Activated T-helper 17 cell treated with anti-CD3 and anti-CD28 coated beads, Interleukin-2, amount 50 U/mL, for 72 hours (primary cell): ENCODE data around the gene PVALB. TPM values are rescaled to one million over a fixed set of nuclear protein-coding genes. Genes with fewer than 3 reads are reported as not detected.
"Not testable (repeated sequence)": the region's sequence is repeated elsewhere in the genome, so short reads cannot be mapped to it uniquely, and the experiment has no call there.

Source experiments
- ATAC-seq: fragments of 150-1000 bp; cut with Tn5 transposase; replicated peaks from 2 replicates; pipeline ENCODE4 v1.10.0; 2021; ENCODE audit warnings: mild to moderate bottlenecking, moderate library complexity
- H3K27ac Mint-ChIP-seq: one replicate; pipeline ENCODE4 v1.8.0; 2022; ENCODE audit warnings: mixed read lengths
- H3K27me3 Mint-ChIP-seq: one replicate; pipeline ENCODE4 v1.8.0; 2022; ENCODE audit warnings: mixed read lengths
- H3K36me3 Mint-ChIP-seq: one replicate; pipeline ENCODE4 v1.8.0; 2022; ENCODE audit warnings: low read depth, mild to moderate bottlenecking, mixed read lengths
- H3K4me1 Mint-ChIP-seq: one replicate; pipeline ENCODE4 v1.8.0; 2022; ENCODE audit warnings: mixed read lengths
- H3K4me3 Mint-ChIP-seq: one replicate; pipeline ENCODE4 v1.8.0; 2022; ENCODE audit warnings: mild to moderate bottlenecking, mixed read lengths
- H3K9me3 Mint-ChIP-seq: one replicate; pipeline ENCODE4 v1.8.0; 2022; ENCODE audit warnings: mixed read lengths
- total RNA-seq, 2 donors: library from RNA; stranded (reverse); gene quantifications; one replicate each; pipeline ENCODE4 v1.2.3, GENCODE V29; 2022

The PVALB gene
- total RNA-seq, 2 donors from 2014 or later: not detected

DNA sequence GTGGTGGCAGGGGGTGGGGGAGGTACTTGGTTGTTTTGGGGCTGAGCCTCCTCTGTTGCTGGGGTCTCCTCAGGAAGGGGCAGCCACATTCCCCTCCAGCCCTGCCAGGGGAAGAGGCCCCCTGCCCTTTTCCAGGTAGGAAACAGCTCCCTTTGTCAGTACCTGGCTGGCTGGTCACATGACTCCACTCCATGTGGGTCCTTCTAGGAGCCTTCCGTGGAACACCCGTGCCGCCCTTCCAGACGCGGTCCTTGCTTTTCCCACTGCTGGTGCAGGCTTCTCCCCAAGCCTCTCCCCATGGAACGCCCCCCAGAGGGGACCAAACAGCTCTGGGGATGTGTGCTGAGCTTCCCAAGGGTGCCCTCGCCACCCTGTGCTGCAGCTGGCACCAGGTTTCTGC lies 60.8 kb downstream of the PVALB start:
- H3K4me3 Mint-ChIP-seq: no peak overlapping the region
- H3K9me3 Mint-ChIP-seq: no peaks in the 10 kb centered on the region
- no peaks in the 10 kb centered on the region for H3K36me3 Mint-ChIP-seq
- H3K27ac Mint-ChIP-seq: no peak overlapping the region
- no peaks in the 10 kb centered on the region for H3K4me1 Mint-ChIP-seq
- ATAC-seq: no peak
- H3K27me3 Mint-ChIP-seq: peaks cover 20% of the 10 kb centered on the region

DNA sequence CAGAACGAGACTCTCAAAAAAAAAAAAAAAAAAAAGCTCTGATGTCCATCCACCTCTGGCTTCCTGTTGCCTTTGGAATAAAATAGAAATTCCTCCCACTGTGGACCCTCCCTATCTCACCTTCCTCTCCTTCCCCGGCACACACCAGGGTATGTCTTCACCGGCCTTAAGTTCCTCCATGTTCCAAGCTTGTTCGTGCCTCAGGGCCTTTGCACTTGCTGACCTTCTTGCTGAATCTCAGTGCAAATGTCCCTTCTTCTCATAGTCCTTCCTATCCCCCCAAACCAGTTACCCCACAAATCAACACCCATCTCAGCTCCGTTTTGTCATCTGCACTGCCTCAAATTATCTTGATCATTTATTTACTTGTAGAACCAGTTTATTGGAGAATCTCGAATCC lies 61.5 kb downstream of the PVALB start:
- H3K36me3 Mint-ChIP-seq: no peaks in the 10 kb centered on the region
- H3K27ac Mint-ChIP-seq: no peak overlapping the region
- no peaks in the 10 kb centered on the region for H3K4me1 Mint-ChIP-seq
- peaks cover 25% of the 10 kb centered on the region for H3K27me3 Mint-ChIP-seq
- no peak overlapping the region for H3K4me3 Mint-ChIP-seq
- no peak for ATAC-seq
- no peaks in the 10 kb centered on the region for H3K9me3 Mint-ChIP-seq

DNA sequence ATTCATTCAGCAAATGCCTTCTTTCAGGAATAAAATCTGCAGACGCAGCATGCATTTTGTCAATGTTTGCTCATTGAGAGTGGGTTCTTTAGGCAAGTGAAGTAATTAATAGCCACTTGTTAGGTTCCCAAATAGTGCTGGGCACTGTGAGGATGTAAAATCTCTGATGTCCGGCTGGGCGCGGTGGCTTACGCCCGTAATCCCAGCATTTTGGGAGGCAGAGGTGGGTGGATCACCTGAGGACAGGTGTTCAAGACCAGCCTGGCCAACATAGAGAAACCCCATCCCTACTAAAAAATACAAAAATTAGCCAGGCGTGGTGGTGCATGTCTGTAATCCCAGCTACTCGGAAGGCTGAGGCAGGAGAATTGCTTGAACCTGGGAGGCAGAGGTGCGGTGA lies 62.0 kb downstream of the PVALB start:
- not testable (repeated sequence) for H3K36me3 Mint-ChIP-seq, H3K4me3 Mint-ChIP-seq, H3K9me3 Mint-ChIP-seq, H3K27ac Mint-ChIP-seq, H3K4me1 Mint-ChIP-seq, ATAC-seq
- peaks cover 29% of the 10 kb centered on the region for H3K27me3 Mint-ChIP-seq

GRCh38 chr22:36753916-36754315 lies 62.9 kb downstream of the PVALB start:
- ATAC-seq: no peak
- Mint-ChIP-seq H3K4me1 (no peaks in the 10 kb centered on the region), H3K4me3 (no peak overlapping the region), H3K27ac (no peak overlapping the region), H3K36me3 (no peaks in the 10 kb centered on the region), H3K27me3 (peaks cover 29% of the 10 kb centered on the region), H3K9me3 (no peaks in the 10 kb centered on the region)

GRCh38 chr22:36753120-36753802 lies 63.6 kb downstream of the PVALB start:
- Mint-ChIP-seq H3K27me3 (peaks cover 29% of the 10 kb centered on the region), H3K36me3 (no peaks in the 10 kb centered on the region), H3K27ac (no peak overlapping the region), H3K4me1 (no peaks in the 10 kb centered on the region), H3K9me3 (no peaks in the 10 kb centered on the region), H3K4me3 (no peak overlapping the region)
- no peak for ATAC-seq

Other genes with a start within 250 kb of the PVALB start
- gene CACNG2, start 113.3 kb downstream of the PVALB start, total RNA-seq: not detected
- 10 to 100 TPM; 19.7 to 21.2 TPM for gene IFT27, start 40.9 kb downstream of the PVALB start, total RNA-seq
- gene NCF4, start 44.0 kb upstream of the PVALB start, total RNA-seq: 10 to 100 TPM; 40.6 to 60.1 TPM
- 1 to 10 TPM; 4.2 to 4.8 TPM for gene CSF2RB, start 96.6 kb upstream of the PVALB start, total RNA-seq
- 10 to 100 TPM in 1 of 2 donors, 1 to 10 TPM in 1; 8.2 to 14.5 TPM for gene TST, start 202.4 kb upstream of the PVALB start, total RNA-seq
- gene MPST, start 202.7 kb upstream of the PVALB start, total RNA-seq: 10 to 100 TPM; 22.7 to 41.6 TPM
- 10 to 100 TPM; 39.4 to 41.9 TPM for gene KCTD17, start 234.7 kb upstream of the PVALB start, total RNA-seq